HG03342 (cell line): ENCODE results near the gene ZNF521.

Experiments used
- ATAC-seq: cut with Tn5 transposase; IDR thresholded peaks from one replicate; pipeline ENCODE4 v1.9.1; 2021; ENCODE audit warnings: mild to moderate bottlenecking, moderate library complexity; ENCODE audit not compliant: unreplicated experiment

ZNF521 gene

DNA sequence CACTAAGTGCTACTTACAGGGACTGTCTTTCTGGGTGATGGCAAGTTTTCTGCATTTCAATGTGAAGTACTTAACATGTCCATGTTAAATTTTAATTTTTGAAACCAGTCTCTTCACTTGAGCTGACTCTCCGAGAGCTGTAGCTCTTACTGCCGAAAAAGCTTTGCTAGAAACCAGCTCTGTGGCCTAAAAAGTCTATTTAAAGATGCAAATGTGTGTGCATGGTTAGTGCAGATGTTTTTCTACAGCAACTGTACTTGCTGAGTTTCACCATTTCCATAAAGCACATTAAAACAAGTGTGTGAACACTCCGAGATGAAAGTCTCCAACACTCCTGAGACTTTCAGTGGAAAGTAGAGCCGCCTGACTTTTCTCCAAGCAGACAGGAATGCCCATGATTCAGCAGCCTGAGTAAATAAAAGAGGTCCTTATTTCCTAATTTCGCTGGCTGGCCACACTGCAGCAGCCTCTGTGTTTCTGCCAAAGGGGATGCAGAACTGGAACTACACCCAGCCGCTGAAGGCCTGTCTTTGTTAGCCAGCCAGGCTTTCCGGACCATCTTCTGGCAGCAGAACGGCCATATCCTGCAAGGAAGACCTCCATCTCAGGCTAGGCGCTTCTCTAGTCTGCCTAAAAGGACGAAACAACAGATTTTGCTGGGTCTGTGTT is 121.2 kb downstream of the ZNF521 start:
- no peak for ATAC-seq

DNA sequence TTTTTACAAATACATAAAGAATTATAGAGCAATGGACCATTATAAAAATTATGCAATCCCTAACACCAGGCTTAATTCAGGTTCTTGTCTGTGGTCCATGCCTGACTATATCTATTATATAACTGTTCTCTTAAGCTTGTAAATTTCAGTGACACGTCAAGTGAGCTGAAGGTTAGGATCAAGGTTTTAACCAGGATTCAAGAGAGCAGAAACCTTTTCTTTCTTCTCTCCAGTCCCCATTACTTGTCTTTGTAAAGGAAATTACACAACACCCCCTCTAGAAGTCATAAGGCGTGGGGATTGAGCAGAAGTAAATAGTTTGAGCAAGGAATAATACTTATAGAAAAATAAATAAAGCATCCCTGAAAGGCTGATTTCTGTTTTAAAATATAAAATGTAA is 122.0 kb downstream of the ZNF521 start:
- ATAC-seq = no peak

DNA sequence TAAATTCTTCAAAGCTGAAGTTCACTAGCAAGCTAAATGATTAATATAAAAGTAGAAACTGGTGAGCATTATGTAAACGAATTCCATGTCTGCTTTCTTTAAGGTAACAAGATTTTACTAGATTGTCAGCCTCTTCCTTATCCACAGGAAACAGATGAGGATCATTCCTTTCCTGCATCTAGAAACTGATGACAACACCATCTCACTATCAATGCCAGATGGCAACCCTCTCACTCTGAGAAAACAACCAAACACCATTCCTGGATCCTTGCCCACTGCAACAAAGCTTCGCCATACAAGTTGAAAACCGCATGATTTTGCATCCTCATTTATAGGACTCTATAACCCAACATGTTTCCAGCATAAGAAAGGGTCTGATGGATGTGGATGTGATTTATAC is 122.9 kb downstream of the ZNF521 start:
- ATAC-seq = no peak

DNA sequence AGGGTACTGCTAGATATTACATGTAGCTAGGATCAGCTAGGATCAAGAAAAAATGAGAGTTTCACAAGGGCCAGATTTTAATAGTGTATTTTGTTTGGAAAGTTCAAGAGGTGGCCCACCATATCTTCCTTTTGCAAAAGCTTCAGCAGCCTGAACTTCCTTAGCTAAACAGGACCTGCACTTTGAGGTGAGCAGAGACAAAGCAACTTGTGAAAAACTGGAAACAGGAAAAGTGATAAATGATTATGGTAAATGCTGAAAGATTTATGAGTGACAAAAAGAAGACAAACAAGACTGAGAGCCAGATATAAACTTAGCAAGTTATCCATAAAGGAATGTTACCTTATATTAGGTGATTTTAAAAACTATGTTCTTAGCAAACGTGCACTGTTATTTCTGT is 123.6 kb downstream of the ZNF521 start:
- ATAC-seq = no peak

DNA sequence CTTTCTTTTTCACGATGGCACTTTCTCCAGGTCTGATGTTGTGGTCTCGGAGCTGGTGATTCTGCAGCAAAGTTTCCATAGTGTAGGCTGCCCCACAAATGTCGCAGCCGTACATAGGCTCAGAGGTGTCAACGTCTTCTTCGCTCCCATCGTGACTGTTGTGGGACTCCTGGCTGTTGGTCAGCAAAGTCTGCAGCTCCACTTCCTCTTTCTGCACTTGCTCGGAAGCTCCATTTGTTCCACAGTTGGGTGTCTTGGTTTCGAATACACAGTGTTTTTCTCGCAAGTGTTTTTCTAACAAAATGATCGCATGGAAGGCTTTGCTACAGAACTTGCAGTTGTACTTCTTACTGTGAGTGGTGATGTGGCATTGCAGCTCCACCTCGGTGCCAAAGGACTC is 126.8 kb downstream of the ZNF521 start:
- no peak for ATAC-seq

DNA sequence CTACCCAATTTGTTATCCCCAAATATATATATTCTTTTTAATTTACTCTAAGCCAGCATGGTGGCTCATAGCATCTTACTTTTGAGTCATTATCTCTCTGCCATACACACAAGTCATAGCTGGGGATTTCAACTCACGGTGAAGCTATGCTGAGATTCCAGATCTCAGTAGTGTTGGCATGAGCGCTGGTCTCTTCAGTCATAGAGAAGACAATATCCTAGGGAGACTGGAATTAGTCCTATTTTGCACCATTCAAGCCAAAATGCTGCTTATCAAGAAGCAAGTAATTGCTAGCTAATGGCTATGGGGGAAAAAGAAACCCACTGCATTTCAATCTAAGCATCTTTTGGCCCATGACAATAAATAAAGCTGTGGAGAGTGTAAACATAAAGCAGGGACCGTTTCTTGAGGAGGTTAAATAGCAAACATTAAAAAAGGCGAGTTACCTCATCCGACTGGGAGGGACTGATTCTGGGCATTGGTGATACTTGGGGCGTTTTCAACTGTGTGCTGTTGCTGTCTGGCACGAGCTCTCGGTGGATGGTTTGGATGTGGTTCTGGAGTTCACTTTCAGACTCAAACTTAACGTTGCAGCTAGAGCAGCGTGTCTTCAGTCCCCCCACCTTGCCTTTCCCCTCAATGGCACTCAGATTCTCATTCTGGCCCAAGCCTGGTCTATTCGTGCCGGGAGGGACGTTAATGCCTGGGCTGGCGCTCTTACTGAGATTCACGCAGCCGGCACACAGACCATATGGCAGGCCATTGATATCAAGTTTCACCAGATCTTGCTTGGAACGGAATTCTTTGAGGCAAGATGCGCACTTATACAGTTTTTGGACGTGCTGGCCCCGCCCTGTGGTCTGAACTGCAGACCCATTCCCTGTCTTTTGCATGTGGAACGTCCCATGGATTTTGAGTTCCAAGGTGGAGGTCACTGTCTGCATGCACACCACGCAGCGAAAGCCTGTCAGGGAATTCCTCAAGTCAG is 127.8 kb downstream of the ZNF521 start:
- ATAC-seq = no peak

DNA sequence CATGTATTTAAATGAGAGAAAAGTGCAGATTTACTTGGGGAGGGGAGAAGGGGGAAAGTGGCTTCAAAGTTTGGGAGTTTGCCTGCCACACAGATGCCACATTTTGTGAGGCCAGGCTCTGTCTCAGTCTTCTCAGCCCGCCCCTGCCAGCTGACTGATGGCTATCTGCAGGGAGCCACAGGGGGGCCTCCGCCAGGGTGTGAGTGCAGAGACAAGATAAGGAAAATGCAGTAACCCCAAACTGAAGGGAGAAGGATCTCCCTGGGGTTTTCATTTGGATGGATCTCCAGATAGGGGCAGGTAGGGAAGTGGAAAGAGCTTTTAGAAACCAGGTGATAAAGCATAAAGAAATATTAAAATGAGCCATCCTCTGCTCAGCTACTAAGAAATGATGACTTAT is 128.8 kb downstream of the ZNF521 start:
- no peak for ATAC-seq

DNA sequence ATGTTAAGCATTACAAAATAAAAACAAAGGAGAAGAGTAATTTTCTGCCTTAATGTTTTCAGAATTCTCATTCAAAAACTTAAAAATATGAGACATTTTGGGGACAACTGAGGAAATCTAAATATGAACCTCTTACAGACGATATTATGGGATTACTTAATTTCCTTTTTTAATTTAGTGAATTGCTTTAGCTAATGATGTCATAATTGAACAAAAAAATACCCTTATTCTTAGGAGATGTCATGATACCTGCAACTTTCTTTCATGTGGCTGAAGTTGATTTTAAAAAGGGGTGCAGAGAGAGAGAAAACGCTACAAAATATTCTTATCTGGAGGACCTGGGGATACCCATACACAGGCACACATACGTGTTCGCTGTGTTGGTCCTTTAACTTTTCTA is 129.3 kb downstream of the ZNF521 start:
- ATAC-seq = no peak

DNA sequence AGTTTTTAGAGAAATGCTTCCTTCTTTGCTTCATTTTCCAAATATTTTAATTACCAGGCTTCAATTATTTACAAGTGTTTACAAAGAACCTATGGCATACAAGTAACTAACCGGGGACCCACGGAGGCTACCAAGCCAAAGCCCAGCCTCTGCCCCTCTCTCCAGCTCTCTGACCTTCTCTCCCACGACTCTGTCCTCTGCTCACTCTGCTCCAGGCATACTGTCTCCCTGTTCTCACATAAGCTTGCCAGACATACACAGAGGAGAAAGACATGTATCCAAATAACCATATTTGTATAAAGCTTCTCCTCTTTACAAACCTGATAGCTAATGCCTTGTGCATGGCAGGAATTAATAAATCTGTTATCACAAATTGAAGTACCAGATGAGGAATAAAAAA is 141.3 kb downstream of the ZNF521 start:
- no peak for ATAC-seq

DNA sequence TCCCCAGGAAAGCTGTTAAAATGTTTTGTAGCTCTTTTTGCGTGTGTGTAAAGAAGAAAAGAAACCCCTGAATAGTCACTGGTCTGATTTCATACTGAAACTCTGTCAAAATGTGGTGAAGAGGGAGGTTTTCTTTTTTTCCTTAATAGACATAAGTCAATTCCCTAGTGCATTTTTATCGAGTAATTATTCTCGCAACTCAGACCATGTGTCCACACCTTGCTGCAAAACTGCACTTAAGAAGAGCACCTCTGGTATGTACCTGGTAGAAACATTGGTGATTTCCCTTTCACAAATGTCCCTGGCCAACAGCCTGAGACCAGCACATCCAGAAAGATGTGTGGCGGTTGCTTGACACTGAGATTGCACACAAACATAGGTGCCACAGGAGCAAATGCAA is 159.9 kb downstream of the ZNF521 start:
- no peak for ATAC-seq

DNA sequence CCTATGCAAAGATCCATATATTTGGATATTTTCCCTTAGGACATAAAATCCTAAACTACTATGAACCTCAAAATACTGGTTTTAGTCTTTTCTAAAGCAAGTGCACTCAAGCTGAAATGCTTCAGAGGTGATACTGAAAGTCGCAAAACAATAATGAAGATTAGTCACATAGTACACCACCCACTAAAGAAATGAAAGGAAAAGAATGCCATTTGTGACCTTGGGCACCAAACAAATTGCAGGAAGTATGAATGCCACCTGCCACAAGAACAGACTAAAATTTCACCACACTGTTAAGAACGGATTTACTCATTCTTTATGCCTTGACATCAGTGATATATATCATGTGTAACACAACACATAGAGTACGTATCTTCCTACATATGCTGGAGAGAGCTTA is 161.5 kb downstream of the ZNF521 start:
- no peak for ATAC-seq

DNA sequence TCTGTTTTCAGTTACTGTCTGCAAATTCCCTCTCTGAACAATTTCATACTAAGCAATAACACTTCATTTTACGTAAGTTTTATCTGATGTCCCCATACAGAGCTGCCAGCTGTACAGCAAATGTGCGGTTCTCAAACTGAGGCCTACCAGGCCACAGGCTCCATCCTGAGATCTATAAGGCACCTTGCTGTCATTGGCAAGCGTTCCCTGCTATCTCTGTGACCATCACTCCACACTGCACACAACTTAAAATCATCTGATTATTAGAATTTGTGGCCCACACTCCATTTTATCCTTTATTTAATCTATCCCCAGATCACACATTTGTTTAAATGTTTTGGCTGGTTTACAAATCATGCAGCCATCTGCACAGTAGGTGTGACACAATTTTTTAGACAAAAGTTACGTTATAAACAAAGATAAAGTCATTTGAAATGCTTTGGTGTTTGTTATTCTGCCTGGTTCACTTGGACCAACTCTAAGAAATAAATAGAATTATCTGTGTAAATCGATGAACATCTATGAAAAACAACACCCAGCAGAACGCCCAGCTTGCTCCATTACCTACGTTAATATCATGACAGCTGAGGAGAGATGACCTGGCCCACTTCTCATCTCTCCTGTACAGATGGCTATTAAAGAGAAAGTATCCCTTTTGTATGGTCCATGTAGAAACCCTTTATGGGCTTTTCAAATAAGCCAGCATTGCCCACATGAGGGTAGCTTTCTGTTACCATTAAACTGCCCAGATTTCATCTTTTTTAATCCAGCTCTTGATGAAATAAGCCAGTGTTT is 162.4 kb downstream of the ZNF521 start:
- no peak for ATAC-seq

DNA sequence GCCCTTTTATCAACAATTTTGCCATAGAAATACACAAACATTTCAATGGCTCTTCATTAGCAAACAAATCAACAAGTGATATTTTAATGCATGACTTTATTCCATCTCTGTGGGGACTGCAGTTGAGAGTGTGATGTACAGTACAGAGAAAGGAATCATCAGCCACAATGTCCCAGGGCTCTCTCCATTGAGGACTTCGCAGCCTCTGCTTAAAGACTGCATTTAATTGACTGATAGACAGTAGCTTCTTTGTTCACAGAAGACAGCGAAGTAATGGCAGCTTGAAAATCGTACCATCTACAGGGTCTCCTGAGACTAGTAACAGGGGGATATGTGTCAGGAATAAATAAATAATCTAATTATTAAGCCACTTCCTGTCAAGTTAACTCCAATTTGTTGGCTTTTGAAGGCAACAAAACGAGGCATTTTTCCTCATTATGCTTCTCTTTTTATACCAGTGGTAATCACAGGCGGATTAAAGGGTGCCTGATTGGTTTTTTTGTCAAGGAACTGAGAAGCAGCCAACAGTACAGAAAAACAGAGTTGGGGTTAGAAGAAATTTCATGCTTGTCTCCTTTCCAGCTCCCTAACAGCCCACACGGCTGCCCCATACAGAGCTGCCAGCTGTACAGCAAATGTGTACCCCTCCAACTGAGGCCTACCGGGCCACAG is 164.3 kb downstream of the ZNF521 start:
- ATAC-seq = no peak

DNA sequence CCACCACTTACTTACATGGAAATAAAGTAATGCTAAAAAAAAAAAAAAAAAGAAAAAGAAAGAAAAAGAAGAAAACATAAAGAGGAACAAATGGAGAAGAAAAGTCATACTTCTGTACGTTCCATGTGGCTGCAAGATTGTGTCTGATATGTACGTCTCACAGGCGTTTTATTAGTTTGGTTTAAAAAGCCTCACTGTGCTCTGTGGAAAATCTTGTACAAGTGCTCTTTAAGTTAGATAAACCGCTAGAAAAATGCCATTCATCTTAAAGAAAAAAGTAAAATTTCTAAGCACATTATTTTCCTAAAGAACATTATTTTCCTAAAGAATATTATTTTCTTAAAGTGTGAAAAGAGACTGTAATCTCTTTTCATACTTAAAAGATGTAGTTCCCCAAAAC is 165.1 kb downstream of the ZNF521 start:
- ATAC-seq = no peak

DNA sequence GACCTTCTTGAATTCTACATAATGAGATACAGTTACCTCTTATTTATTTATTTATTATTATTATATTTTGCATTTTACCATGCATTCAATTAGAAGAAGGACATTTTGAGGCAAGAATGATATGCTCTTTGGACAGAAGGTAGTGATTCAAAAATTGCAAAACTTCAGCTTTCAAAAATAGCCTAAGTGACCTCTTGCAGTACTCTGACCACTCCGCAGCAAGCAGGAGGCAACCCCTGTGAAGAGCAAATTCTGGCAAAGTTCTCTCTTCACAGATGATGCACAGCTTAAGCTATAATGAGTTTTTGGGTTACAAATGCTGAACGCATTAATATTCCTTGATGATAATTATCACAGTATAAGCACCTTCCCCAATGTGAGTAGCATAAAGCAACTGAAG is 170.0 kb downstream of the ZNF521 start:
- ATAC-seq = no peak

DNA sequence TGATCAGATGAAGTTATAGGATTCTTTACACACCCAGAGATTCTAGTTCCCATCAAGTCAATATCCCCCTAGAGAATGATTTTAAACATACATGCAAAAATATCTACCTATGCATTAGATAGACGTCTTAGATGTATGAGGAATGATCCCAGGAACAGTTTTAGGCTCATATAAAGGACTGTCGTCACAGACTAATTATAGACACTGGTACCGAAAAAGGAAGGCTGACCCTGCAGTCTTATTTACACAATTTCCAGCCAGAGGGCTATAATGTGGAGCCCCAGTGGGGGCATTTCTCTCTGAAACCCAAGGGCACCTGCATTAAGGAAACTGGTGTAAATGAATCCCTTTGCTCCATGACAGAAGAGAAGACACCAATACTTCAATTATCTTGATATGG is 170.4 kb downstream of the ZNF521 start:
- ATAC-seq = no peak

DNA sequence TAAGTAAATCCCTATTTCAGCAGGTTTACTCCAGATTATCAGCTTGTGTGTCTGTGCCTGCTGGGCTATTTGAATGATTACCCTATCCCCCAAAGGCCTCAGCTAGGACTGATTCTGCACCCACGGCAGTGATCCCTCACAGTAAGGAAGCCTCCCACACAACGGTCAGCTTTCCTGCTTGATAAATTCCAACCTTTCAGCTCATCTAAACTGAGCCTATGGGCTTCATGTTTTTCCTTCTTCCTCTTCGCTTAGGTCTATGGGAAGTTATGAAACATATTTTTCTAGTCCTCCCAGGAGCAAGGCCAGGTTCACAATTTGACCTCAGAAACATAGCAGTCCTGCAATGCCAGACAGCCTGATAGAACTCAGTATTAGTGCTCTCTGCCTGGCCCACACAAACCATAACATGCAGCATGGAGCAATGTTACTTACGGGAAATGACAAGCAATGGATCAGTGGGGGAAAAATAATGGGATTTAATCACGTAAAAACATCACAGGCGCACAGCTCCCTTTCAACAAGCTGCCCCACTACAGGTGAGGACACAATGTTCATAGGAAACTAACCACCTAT is 170.9 kb downstream of the ZNF521 start:
- no peak for ATAC-seq

DNA sequence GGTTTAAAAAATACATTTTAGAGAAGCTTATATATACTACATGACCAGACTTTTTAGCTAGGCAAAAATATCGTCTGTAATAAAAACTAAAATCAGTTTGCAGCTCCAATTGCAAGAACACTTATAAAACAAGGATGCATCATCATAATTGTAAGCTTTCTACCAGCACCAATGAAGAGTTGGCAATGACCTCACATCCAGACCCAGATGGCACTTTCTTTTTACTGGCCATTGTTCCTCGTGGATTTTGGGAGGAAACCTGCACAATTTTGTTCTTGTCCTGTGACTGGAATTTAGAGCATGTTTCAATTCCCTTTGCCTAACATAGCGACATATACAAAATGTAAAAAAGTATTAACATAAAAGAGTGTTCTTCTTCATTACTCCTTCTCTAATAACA is 174.3 kb downstream of the ZNF521 start:
- ATAC-seq = no peak

DNA sequence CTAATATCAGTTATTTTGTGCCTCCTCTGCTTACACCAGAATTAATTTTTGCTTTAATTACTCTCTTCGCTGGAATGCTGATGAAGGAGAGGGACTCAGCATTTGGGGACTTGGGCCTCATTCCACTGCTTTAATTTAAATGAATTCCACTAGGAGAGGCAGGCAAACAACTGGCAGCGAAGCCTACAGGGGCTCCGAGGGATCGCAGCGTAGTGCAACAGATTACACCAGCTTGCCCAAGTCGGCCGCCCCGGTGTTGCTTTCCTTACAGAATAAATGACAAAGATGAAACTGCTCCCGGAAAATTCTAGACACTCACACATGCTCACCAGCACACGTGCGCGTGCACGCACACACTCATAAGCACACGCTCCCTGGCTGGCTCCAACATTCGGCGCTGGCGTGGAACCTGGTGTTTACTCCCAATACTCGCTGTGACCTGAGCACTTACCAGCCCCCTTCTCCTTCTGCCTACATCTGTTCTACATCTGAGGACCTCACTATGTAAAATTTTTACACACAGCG is 175.4 kb downstream of the ZNF521 start:
- ATAC-seq = no peak
